Activated naive CD8-positive, alpha-beta T cell (primary cell): ENCODE data around the gene CABLES2.

Experiments
- H3K27ac Mint-ChIP-seq: one replicate; pipeline ENCODE4 v1.8.0; 2021; ENCODE audit warnings: mixed read lengths
- H3K27me3 Mint-ChIP-seq: one replicate; pipeline ENCODE4 v1.8.0; 2021; ENCODE audit warnings: mixed read lengths
- H3K36me3 Mint-ChIP-seq: one replicate; pipeline ENCODE4 v1.8.0; 2021; ENCODE audit warnings: mixed read lengths
- H3K4me1 Mint-ChIP-seq: one replicate; pipeline ENCODE4 v1.8.0; 2021; ENCODE audit warnings: low read depth, mixed read lengths
- H3K4me3 Mint-ChIP-seq: one replicate; pipeline ENCODE4 v1.8.0; 2021; ENCODE audit warnings: mild to moderate bottlenecking, mixed read lengths
- H3K9me3 Mint-ChIP-seq: one replicate; pipeline ENCODE4 v1.8.0; 2021; ENCODE audit warnings: low read depth, mixed read lengths

The CABLES2 gene

DNA sequence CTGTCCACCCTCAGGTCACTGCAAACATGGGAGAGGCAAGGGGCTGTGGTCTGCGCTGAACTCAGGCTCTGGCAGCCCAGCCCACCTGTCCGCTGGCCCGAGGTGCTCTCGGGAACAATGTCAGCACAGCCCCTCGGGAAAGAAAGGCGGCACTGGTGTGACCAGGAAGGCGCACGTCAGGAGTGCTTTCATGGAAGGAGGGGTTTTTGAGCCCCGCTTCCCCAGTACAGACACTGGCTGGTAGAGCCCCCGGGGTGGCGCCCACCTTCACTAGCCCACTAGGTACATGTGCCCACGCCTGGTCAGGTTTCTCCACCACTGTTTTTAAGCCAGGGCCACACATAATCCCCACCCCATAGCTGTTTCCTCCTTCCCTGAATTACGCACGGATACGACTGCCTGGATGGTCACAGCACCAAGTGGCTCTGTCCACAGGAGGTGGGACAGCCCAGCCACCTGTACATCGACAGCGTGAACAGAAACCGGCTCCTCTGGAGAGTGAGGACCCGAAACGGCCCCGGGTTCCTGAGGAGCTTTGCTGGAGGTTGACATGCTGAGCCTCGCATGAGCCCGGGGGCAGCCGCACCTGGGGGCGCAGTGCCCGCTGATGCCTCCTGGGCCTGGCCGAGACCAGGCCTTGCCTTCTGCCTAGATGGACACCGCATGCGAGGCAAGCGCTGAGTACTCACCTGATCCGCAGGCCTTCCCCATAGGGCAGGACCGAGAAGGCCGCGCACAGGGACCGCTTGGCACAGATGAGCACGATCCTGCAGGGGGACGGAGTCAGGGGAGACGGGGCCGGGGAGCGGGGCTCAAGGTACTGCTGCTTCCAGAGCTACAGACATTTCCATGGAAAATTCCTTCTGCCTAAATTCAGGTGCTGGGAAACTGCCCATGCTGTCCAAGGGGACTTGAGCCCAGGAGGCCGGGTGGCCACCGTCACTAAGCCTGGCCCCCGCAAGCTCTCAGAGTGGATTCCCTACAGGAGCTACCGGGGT is 12.5 kb downstream of the CABLES2 start:
- H3K27ac Mint-ChIP-seq: no peak overlapping the region
- no peaks in the 10 kb centered on the region for H3K9me3 Mint-ChIP-seq
- H3K36me3 Mint-ChIP-seq: no peaks in the 10 kb centered on the region
- H3K27me3 Mint-ChIP-seq: no peaks in the 10 kb centered on the region
- no peak overlapping the region for H3K4me3 Mint-ChIP-seq
- no peaks in the 10 kb centered on the region for H3K4me1 Mint-ChIP-seq

DNA sequence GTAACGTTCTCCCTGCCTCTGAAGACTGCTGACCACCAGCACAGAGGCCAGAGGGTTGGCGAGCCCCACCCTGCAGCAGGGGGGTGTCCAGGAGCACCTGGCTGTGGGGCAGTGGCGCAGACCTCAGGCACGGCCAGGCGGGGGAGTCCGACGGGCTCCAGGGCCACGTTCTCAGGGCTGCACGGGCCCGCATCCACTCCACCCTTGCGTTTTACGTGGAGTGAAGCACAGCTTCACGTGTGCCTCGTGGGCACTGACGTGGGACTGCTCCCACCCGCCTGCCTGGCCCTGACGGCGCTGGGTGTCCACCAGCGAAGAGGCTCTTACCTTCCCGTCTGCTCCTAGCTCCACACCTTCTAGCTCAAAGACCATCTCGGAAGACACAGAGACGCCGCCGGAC is 13.3 kb downstream of the CABLES2 start:
- H3K4me3 Mint-ChIP-seq: no peak overlapping the region
- H3K27me3 Mint-ChIP-seq: no peaks in the 10 kb centered on the region
- peaks cover 5% of the 10 kb centered on the region for H3K4me1 Mint-ChIP-seq
- no peaks in the 10 kb centered on the region for H3K9me3 Mint-ChIP-seq
- no peaks in the 10 kb centered on the region for H3K36me3 Mint-ChIP-seq
- H3K27ac Mint-ChIP-seq: no peak overlapping the region

- H3K9me3 Mint-ChIP-seq: no peaks in the 10 kb centered on the region
These were observed 13.8 kb downstream of the CABLES2 start for GRCh38 chr20:62393335-62393665.

GRCh38 chr20:62392621-62393334 is 14.3 kb downstream of the CABLES2 start:
- H3K4me1 Mint-ChIP-seq: peaks cover 15% of the 10 kb centered on the region
- H3K27ac Mint-ChIP-seq: no peak overlapping the region
- no peaks in the 10 kb centered on the region for H3K27me3 Mint-ChIP-seq
- no peak overlapping the region for H3K4me3 Mint-ChIP-seq
- no peaks in the 10 kb centered on the region for H3K9me3 Mint-ChIP-seq
- H3K36me3 Mint-ChIP-seq: peaks cover 7% of the 10 kb centered on the region

More at GRCh38 chr20:62393335-62393665, 13.8 kb downstream of the CABLES2 start:
- H3K4me1 Mint-ChIP-seq: peaks cover 11% of the 10 kb centered on the region
- H3K4me3 Mint-ChIP-seq: no peak overlapping the region
- no peaks in the 10 kb centered on the region for H3K27me3 Mint-ChIP-seq
- peaks cover 5% of the 10 kb centered on the region for H3K36me3 Mint-ChIP-seq
- no peak overlapping the region for H3K27ac Mint-ChIP-seq

GRCh38 chr20:62392077-62392418 is 15.0 kb downstream of the CABLES2 start:
- H3K4me3 Mint-ChIP-seq: no peak overlapping the region
- H3K4me1 Mint-ChIP-seq: peaks cover 15% of the 10 kb centered on the region
- peaks cover 7% of the 10 kb centered on the region for H3K36me3 Mint-ChIP-seq
- no peak overlapping the region for H3K27ac Mint-ChIP-seq
- H3K27me3 Mint-ChIP-seq: no peaks in the 10 kb centered on the region
- H3K9me3 Mint-ChIP-seq: no peaks in the 10 kb centered on the region

DNA sequence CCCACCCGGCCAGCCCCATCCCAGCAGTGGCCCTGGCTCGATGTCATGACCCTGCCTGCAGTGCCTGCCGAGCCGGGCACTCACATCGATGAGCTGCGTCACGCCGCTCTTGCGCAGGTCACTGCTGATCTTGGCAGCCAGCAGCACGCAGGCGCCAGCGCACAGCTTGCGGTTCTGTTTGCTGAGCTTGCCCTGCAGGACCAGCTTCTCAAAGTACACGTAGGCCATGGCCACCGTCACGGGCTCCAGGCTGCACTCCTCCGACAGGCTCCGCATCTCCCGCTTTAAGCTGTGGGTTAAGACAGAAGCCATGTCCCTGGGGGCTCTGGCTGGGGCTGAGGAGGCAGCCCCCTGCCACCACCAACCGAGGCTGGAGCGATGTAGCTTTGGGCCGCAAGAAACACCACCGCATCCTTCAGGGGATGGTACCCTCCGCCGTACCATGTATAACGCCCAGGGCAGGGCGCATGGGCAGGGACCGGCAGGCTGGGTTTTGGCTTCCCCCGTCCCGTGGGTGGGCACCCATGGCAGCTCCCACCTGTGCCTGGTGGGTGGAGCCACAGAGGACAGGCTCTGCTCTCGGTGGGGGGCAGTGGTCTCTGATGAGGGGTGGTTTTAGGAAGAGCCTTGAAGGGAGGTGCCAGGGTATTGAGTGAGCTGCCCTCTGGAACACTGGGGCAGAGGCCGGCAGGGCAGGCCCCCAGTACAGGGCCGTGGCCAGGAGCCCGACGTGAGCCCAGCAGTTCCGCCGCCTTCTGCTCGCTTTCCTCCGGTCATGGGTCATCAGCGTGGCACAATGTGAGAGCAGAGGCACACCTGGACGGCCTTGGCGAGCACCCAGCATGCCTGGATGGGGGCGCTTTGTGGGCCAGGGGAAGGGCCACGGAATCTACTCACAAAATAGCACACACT is 15.7 kb downstream of the CABLES2 start:
- peaks cover 7% of the 10 kb centered on the region for H3K36me3 Mint-ChIP-seq
- H3K4me1 Mint-ChIP-seq: peaks cover 15% of the 10 kb centered on the region
- no peaks in the 10 kb centered on the region for H3K9me3 Mint-ChIP-seq
- no peak overlapping the region for H3K4me3 Mint-ChIP-seq
- H3K27me3 Mint-ChIP-seq: no peaks in the 10 kb centered on the region
- H3K27ac Mint-ChIP-seq: peak overlapping the region; percentile 28

GRCh38 chr20:62390317-62391164 is 16.5 kb downstream of the CABLES2 start:
- H3K36me3 Mint-ChIP-seq: peaks cover 7% of the 10 kb centered on the region
- no peaks in the 10 kb centered on the region for H3K9me3 Mint-ChIP-seq
- H3K27me3 Mint-ChIP-seq: no peaks in the 10 kb centered on the region
- H3K27ac Mint-ChIP-seq: peak overlapping the region; percentile 72
- H3K4me1 Mint-ChIP-seq: peaks cover 20% of the 10 kb centered on the region
- H3K4me3 Mint-ChIP-seq: no peak overlapping the region

DNA sequence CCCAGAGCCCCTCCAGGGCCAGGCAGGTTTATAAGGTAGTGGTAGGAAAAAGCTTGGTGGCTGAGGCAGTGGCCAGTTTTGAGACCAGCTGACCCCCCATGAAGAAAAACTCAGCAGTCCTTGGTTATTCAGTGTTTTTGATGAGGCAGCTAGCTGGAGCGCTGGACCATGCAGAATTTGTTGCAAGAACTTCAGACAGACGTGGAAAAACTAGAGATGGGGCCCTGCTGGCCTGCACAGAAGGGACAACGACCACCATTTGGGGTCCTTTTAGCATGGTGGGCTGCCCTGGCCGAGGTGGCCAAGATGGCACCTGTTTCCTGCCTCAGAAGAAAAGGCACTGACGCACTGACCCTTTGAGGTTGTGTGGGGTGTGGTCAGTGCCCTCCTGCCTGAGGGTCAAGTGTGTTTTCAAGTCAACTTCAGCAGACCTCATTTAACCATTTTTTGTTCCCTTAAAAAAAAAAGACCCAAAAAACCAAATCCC is 17.4 kb downstream of the CABLES2 start:
- peak overlapping the region; percentile 93 for H3K27ac Mint-ChIP-seq
- H3K4me3 Mint-ChIP-seq: peak overlapping the region; percentile 96
- peaks cover 7% of the 10 kb centered on the region for H3K36me3 Mint-ChIP-seq
- H3K27me3 Mint-ChIP-seq: no peaks in the 10 kb centered on the region
- H3K4me1 Mint-ChIP-seq: peaks cover 27% of the 10 kb centered on the region
- H3K9me3 Mint-ChIP-seq: no peaks in the 10 kb centered on the region

- no peaks in the 10 kb centered on the region for H3K27me3 Mint-ChIP-seq
- H3K36me3 Mint-ChIP-seq: peaks cover 7% of the 10 kb centered on the region
- peak overlapping the region; percentile 93 for H3K27ac Mint-ChIP-seq
These were observed 18.1 kb downstream of the CABLES2 start for GRCh38 chr20:62388839-62389600.

GRCh38 chr20:62387933-62388635 is 19.0 kb downstream of the CABLES2 start:
- H3K9me3 Mint-ChIP-seq: no peaks in the 10 kb centered on the region
- peaks cover 7% of the 10 kb centered on the region for H3K36me3 Mint-ChIP-seq
- H3K27me3 Mint-ChIP-seq: no peaks in the 10 kb centered on the region
- H3K27ac Mint-ChIP-seq: peak overlapping the region; percentile 93
- peaks cover 31% of the 10 kb centered on the region for H3K4me1 Mint-ChIP-seq
- peak overlapping the region; percentile 96 for H3K4me3 Mint-ChIP-seq

More at GRCh38 chr20:62388839-62389600, 18.1 kb downstream of the CABLES2 start:
- Mint-ChIP-seq H3K4me3 (peak overlapping the region; percentile 96), H3K4me1 (peaks cover 27% of the 10 kb centered on the region), H3K9me3 (no peaks in the 10 kb centered on the region)

- H3K4me1 Mint-ChIP-seq: peaks cover 35% of the 10 kb centered on the region
- peak overlapping the region; percentile 93 for H3K27ac Mint-ChIP-seq
- H3K36me3 Mint-ChIP-seq: peaks cover 9% of the 10 kb centered on the region
- H3K9me3 Mint-ChIP-seq: no peaks in the 10 kb centered on the region
- peak overlapping the region; percentile 96 for H3K4me3 Mint-ChIP-seq
- H3K27me3 Mint-ChIP-seq: no peaks in the 10 kb centered on the region
These were observed 19.7 kb downstream of the CABLES2 start for GRCh38 chr20:62387219-62387913.

- peak within 1 kb of the TSS; percentile 96 for H3K4me3 Mint-ChIP-seq
- H3K36me3 Mint-ChIP-seq: peaks cover 14% of the 10 kb centered on the region
- peak within 1 kb of the TSS; percentile 93 for H3K27ac Mint-ChIP-seq
- peaks cover 4% of the 10 kb centered on the region for H3K9me3 Mint-ChIP-seq
- no peaks in the 10 kb centered on the region for H3K27me3 Mint-ChIP-seq
- peaks cover 39% of the 10 kb centered on the region for H3K4me1 Mint-ChIP-seq
These were observed 20.5 kb downstream of the CABLES2 start, which contains the start of gene RPS21 for GRCh38 chr20:62386383-62387218. Gene RPS21, plus strand, starts transcription at chr20:62387103. Its CDS starts 236 bp downstream, at chr20:62387339.
